ENCODE data around the gene NUDT22.

NUDT22 gene

GRCh38 chr11:64249038-64249437 is 23.0 kb downstream of the NUDT22 start:
- no peak for DNase-seq (ENCODE audit: low spot score)
- in situ Hi-C loops (cut with MboI; ENCODE audit: low sequenced_read_pairs, unreplicated experiment), result no loop called here
- TF ChIP-seq CTCF (IDR thresholded peaks at IDR 0.05; ENCODE audit: borderline replicate concordance, control extremely low read depth, extremely low read depth, insufficient read depth, missing control alignments), result no peak

DNA sequence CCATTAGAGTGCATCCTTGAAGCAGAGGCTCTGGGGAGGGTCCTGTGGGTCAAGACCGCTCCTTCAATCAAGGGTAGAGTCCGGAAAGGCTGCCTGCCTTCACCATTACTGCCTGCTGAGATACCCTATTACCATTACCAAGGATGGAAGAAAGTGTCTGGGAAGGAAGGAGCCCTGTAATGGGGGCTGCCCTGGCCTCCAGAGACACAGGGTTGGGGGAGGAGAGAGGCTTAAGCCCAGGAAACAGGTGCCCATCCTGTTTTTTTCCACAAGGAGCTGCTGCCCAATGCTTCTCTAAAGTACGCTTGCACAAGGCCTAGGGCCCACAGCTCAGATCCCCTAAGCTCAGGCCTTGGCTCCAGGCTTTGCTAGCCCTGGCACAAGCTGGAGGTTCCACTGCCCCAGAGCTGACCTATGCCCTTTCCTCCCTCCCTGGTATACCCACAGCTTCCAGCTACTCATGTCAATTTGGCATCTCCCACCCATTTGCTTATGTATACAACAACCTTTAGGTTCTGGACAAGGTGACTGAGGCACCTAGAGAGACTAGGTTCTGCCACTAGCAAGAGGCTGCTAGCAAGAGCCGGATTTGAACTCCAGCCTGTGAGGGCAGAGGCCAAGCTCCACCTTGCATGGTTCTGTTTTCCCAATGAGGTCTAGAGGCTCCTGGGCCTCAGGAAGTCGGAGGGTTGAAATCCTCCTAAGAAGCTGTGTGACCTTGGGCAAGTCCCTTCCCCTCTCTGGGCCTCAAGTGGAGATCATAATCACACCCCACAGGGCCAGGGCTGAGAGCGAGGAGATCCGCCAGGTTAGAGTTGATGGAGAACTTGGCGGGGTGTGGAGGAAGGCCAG is 23.7 kb downstream of the NUDT22 start:
- TF ChIP-seq CTCF (IDR thresholded peaks at IDR 0.05; ENCODE audit: borderline replicate concordance, control extremely low read depth, extremely low read depth, insufficient read depth, missing control alignments), result no peak
- in situ Hi-C loops (cut with MboI; ENCODE audit: low sequenced_read_pairs, unreplicated experiment), result no loop called here
- DNase-seq (ENCODE audit: low spot score), result no peak

- in situ Hi-C loops (cut with MboI; ENCODE audit: low sequenced_read_pairs, unreplicated experiment), result no loop called here
- no peak for DNase-seq (ENCODE audit: low spot score)
- no peak for TF ChIP-seq CTCF (IDR thresholded peaks at IDR 0.05; ENCODE audit: borderline replicate concordance, control extremely low read depth, extremely low read depth, insufficient read depth, missing control alignments)
Measured at GRCh38 chr11:64250415-64251015, 24.4 kb downstream of the NUDT22 start.

DNA sequence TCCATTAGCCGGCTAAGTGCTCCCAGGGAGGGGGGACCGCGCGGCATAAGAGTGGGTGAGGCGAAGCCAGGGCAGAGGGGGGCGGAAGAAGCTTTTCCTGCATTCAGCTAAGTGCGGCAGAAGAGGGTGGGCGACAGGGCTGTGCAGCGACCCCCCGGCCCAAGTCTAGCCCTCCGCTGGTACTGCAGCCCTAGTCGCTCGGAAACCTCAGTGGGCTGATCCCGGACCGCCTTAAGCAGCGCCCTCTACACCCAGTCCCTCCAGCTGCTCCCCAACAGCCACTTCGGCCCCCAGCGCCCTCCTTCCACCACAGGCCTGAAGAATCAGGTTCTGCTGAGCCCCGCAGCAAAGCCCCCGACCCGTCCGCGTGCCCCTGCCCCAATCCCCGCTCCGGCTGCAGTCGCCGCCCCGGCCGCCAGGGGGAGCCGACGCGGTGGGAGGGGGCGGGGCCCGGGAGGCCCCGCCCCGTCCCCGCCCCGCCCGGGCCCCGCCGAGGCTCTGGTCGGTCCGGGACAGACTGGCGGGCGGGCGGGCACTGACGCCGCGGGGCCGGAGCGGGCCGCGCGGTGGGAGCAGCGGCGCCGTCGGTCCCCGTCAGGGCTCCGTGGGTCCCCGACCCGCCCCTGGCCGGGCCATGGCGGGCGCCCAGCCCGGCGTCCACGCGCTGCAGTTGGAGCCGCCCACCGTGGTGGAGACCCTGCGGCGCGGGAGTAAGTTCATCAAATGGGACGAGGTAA is 25.1 kb downstream of the NUDT22 start, which contains the start of gene PLCB3:
PLCB3 (plus strand) TSS at position 515 of the 737 bp plus-strand sequence; CDS start at position 635, 120 bp downstream.
- TF ChIP-seq CTCF (IDR thresholded peaks at IDR 0.05; ENCODE audit: borderline replicate concordance, control extremely low read depth, extremely low read depth, insufficient read depth, missing control alignments), result peak; percentile 78
- peak; percentile 94 for DNase-seq (ENCODE audit: low spot score)
- in situ Hi-C loops (cut with MboI; ENCODE audit: low sequenced_read_pairs, unreplicated experiment), result no loop called here

DNA sequence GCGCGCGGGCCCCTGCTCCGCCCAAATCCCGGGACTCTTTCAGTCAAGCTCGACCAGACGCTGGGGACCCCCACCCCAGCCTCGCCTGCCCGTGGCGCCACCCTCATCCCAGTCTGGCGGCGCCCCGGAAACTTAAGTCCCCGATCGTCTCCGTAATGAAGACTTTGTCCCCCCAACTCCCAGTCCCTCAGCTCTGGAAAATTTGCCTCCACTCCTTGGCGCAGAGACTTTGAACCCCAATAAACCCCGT is 25.6 kb downstream of the NUDT22 start:
- no peak for DNase-seq (ENCODE audit: low spot score)
- in situ Hi-C loops (cut with MboI; ENCODE audit: low sequenced_read_pairs, unreplicated experiment), result no loop called here
- TF ChIP-seq CTCF (IDR thresholded peaks at IDR 0.05; ENCODE audit: borderline replicate concordance, control extremely low read depth, extremely low read depth, insufficient read depth, missing control alignments), result no peak

DNA sequence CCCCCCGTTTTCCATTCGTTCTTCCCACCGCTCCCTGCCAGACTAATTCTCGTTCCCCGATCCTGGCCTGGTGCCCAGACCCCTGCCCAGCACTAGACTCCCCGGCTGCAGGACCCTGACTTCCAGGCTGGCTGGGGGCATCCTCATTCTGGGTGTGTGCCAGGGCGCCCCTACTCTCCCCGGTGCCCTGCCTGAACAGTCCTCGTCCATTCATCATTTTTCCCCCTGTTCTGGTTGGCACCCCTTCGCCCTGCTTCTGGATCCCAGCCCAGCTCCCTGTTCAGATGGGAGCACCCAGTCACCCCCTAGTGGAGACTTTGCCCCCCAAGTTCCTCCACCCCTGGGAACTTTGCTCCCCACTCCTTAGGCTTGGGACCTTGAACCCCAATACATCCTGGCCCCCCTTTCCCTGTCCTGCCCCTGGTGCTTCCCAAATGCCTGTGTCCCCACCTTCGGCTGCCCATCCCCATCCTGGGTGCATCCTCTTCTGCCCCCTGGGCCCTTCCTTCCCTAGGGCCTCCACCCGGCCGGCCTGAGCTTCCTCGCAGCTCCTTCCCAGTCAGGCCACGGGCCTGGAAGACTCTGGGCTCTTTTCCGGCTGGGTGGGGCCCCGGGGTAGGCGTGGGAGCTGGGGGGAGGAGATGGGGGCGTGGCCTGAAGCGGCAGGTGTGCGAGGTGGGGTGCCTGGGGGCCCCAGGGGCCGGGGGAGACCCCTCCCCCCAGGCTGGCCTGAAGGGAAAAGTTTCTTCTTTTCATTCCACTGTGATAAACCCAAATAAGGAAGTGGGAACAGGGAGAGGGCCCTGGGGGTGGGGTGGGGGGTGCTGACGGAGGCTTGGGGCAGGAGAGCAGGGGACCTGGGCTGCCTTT is 26.2 kb downstream of the NUDT22 start:
- DNase-seq (ENCODE audit: low spot score), result peak; percentile 66
- TF ChIP-seq CTCF (IDR thresholded peaks at IDR 0.05; ENCODE audit: borderline replicate concordance, control extremely low read depth, extremely low read depth, insufficient read depth, missing control alignments), result peak; percentile 24
- in situ Hi-C loops (cut with MboI; ENCODE audit: low sequenced_read_pairs, unreplicated experiment), result no loop called here

All from GM13976 (cell line).